Stimulated activated CD4-positive, alpha-beta T cell treated with anti-CD3 and anti-CD28 coated beads, Interleukin-2, amount 100 ng/mL, for 48 hours (primary cell): Measurements from ENCODE around the gene AGK.
"Not testable (repeated sequence)": the region's sequence is repeated elsewhere in the genome, so short reads cannot be mapped to it uniquely, and the experiment has no call there.

ENCODE experiments used
- DNase-seq, 2 donors: peaks; one replicate each; pipeline ENCODE4 v3.0.0-alpha.2; 2020

The AGK gene

GRCh38 chr7:141557360-141557759, 6.2 kb downstream of the AGK start:
- DNase-seq = no peak

- not testable (repeated sequence) for DNase-seq
Measured at GRCh38 chr7:141557831-141558531, 6.8 kb downstream of the AGK start.

- no peak for DNase-seq
Measured at GRCh38 chr7:141558544-141559183, 7.5 kb downstream of the AGK start.

DNA sequence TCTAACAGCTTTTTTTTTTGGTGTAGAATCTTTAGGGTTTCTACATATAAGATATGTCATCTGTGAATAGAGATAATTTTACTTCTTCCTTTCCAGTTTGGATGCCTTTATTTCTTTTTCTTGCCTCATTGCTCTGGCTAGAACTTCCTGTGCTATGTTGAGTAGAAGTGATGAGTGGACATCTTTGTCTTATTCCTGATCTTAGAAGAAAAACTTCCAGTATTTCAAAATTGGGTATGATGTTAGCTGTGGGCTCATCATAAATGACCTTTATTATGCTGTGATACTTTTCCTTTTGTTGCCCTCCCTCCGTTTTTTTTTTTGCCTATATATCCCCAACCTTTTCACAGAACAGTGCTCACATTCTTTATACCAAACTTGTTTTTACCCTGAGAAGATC, 8.8 kb downstream of the AGK start:
- DNase-seq = no peak

DNA sequence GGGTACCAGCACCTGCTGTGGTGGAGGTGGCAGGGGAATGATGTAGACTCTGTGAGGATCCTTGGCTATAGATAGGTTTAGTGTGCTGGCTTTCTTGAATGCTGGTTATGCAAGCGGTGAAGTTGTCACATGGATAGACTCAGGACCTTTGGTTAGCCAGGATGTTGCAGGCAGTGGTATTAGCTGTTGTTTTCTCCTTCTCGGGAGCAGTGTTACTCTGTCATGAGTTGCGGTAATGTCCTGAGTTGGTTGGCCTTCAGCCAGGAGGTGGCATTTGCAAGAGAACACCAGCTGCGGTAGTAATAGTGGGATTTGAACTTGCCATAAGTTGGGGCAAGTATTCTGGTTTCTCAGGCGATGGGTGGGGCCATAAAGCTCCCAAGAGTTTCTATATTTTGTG, 10.8 kb downstream of the AGK start:
- DNase-seq = no peak

DNA sequence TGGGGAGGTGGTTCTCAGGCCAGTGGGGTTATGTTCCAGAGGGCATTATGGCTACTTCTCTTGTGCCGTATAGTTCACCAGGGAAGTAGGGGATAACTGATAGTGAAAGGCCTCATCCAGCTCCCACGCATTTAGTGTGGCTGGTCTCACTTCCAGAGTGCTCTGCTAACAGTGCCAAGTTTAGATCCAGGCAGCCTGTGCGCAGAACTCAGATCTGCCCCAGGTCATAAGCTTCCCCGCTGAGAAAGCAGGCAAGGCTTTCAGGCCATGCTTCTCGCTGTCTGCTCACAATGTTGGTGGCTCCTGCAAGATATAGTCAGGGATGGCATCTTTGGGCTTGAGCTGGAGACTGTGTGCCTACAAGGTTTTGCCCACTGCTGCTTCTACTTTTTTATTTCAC, 11.3 kb downstream of the AGK start:
- no peak for DNase-seq

GRCh38 chr7:141562972-141563371, 11.8 kb downstream of the AGK start:
- DNase-seq = no peak

DNA sequence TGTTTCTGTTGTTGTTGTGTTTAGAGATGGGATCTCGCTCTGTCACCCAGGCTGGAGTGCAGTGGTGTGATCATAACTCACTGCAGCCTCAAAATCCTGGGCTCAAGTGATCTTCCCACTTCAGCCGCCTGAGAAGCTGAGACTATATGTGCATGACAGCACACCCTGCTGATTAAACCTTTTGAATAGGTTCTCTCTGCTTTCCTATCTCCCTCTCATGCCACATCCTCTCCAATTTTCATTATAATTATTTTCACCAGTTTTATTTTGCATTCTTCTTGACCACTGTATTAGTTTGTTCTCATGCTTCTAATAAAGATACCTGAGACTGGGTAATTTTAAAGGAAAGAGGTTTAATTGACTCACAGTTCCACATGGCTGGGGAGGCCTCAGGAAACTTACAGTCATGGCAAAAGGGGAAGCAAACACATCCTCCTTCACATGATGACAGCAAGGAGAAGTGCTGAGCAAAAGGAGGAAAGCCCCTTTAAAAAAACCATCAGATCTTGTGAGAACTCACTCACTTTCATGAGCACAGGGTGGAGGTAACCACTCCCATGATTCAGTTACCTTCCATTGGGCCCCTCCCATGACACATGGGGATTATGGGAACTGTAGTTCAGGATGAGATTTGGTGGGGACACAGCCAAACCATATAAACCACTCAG, 12.9 kb downstream of the AGK start:
- DNase-seq = peak; percentile 18 to 32

GRCh38 chr7:141567432-141567831, 16.2 kb downstream of the AGK start:
- no peak for DNase-seq

DNA sequence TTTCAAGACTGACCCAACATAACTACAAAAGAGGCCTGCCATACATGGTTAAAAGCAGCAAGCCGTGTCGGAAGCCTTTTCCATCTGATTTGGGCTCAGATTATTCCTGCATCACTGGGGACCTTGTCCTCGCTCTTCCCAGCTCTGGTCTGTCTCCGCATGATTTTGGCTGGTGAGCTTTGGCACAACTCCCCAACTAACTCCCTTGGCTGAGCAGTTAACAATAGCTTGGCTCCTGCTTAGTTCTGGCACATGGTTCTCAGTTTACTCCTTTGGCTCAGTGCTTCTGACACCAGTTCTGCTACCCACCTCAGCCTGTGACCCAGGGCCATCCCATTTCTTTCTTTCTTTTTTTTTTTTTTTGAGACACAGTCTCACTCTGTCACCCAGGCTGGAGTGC, 17.0 kb downstream of the AGK start:
- no peak for DNase-seq

GRCh38 chr7:141571059-141571458, 19.8 kb downstream of the AGK start:
- DNase-seq = no peak

DNA sequence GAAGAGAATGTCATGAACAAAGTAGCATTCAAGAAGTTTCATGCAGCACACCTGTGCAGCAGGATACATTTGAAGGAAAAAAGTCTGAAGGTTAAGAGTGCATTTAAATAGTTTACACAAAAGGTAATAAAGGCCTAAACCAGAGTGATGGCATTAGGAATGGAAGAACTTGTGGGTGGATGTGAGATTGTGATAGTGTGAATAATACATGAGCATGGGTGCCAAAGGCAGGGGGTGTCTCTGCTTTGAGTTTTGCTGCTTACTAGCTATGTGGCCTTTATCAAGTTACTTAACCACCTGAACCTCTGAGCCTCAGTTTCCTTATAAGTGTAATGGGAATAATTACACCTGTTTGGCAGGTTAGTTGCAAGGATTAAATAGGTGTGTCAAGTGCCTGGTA, 21.0 kb downstream of the AGK start:
- no peak for DNase-seq

DNA sequence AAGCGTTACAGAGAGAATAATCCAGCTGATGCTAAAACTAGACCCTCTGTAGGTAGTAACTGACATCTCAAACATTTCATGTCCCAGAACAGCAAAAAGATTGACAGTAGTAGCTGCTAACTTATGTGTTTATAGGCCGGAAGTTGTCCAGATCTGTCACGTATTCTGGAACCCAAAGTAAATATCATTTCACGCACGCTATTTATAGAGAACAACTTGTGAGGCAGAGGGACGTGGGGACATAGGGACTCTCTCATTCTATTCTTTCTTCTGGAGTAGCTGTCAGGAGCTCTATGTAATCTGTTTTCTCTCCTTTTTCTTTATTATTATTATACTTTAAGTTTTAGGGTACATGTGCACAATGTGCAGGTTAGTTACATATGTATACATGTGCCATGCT, 22.3 kb downstream of the AGK start:
- DNase-seq = no peak

GRCh38 chr7:141575164-141575563, 24.0 kb downstream of the AGK start:
- DNase-seq = no peak

- no peak for DNase-seq
Measured at GRCh38 chr7:141575654-141576448, 24.6 kb downstream of the AGK start.

DNA sequence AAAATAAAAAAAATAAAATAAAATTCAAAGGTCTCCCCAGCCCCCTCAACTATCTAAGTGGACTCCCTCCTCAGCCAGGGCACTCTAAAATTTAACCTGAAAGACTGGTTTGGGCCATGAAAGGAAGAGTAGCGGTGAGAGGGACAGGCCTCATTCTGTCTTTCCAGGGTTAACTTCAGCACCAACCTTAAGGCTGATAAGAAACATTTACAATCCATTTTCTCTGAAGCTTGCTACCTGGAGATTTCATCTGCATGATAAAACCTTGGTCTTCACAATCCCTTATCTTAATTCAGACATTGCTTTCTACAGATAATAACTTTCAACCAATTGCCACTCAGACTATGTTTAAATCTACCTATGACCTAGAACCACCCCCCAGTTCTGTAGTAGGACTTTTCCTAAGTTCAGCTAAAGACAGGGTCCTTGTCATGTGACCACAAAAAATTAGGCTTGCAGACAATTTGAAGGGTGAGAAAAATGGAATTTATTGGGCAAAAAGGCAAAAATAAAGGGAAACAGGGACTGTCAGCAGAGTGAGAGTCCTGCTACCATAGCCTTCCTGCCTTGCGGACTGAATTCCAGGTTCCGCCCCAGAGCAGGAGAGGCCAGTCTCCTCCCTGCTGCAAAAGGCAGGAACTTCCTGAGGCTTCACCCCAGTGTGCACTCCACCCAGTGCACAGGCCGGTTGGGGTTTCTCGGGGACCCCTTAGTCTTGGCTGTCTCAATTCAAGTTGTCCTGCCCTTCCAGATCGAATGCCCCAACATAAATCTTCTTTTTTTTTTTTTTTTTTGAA, 26.0 kb downstream of the AGK start:
- no peak for DNase-seq

- not testable (repeated sequence) for DNase-seq
Measured at GRCh38 chr7:141579953-141580352, 28.7 kb downstream of the AGK start.

DNA sequence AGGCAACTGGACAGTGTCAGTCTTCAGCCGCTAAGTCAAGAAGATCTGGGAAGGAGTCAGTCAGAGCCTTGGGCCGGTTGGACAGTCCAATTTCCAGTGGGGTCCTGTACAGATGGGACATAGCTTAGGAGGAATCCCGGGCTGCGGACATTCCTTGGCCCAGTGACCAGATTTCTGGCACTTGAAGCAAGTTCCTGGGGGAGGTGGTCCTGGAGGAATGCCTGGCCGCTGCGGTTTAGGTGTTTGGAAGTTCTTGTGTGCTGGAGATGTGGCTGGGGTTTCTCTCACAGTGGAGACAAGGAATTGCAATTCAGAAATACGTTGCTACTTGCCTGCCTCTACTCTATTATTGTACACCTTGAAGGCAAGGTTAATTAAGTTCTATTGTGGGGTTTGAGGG, 30.9 kb downstream of the AGK start:
- not testable (repeated sequence) for DNase-seq

DNA sequence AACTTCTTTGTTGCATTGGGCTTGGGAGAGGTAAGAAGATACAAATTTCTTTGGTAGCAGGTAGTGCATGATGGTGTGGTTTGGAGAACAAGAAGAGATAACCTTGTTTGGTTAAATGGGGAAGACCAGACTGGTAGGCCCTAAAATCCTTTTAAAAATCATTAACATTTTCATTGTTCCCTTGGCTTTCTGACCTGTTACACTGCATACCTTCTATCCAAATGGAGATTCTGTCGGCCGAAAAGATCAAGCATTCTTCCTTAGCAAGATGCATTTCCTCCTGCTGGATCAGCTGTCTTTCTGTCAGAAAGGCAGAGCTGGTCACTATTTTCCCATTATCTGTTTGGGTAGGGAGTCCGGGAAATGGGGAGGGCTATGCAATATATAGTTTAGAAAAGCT, 33.7 kb downstream of the AGK start:
- DNase-seq = no peak

- DNase-seq = peak; percentile 16 to 40
Measured at GRCh38 chr7:141585592-141586510, 34.6 kb downstream of the AGK start.

DNA sequence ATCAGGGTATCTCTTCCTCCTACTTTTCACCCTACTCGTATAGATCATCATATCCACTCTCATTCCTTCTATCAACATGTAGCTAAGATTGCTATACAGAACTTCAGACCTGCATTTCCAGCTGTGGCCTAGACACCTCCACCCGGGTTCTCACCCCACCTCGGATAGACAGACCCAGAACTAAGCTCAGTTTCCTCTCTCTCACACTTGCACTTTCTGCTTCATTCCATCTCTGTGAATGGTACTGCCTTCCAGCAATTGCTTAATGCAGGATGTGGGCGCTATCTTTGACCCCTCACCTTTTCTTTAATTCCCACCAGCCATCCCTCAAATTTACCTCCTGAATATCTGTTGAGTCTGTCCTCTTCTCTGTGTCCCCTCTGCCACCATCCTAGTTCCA, 35.7 kb downstream of the AGK start:
- DNase-seq = no peak

- no peak for DNase-seq
Measured at GRCh38 chr7:141587304-141587703, 36.1 kb downstream of the AGK start.
